Mesodermal cell (in vitro differentiated cells): ENCODE data around the gene QSOX1.

Experiments
- H3K27ac ChIP-seq: 2 replicates; pipeline ENCODE4 v1.7.0; 2013; ENCODE audit warnings: mild to moderate bottlenecking, low read depth, low read length, moderate library complexity; ENCODE audit not compliant: severe bottlenecking
- H3K36me3 ChIP-seq: 2 replicates; pipeline ENCODE4 v1.7.1; 2013; ENCODE audit warnings: mild to moderate bottlenecking, low read length, moderate library complexity; ENCODE audit not compliant: control insufficient read depth, insufficient read depth
- H3K4me1 ChIP-seq: one replicate; pipeline ENCODE4 v1.7.1; 2013; ENCODE audit warnings: mild to moderate bottlenecking, low read length; ENCODE audit not compliant: insufficient read depth, control insufficient read depth, poor library complexity, severe bottlenecking
- H3K4me3 ChIP-seq: 2 replicates; pipeline ENCODE4 v1.7.0; 2013; ENCODE audit warnings: low read length, control low read depth, mild to moderate bottlenecking; ENCODE audit not compliant: insufficient read depth, poor library complexity, severe bottlenecking; ENCODE audit errors: extremely low read depth
- H3K9me3 ChIP-seq: 2 replicates; pipeline ENCODE4 v1.7.1; 2013; ENCODE audit warnings: mild to moderate bottlenecking, low read length, moderate library complexity; ENCODE audit not compliant: control insufficient read depth
- WGBS, 2 experiments: methylation state at CpG; one replicate each; pipeline ENCODE4 v1.1.5; 2013; ENCODE audit warnings: missing lambda C conversion rate in 2 of 2; ENCODE audit not compliant: insufficient coverage in 2 of 2; 5-methylcytosine and 5-hydroxymethylcytosine counted together

QSOX1 gene

GRCh38 chr1:180181996-180182642 is 27.4 kb downstream of the QSOX1 start:
- Histone ChIP-seq H3K4me3 (no peak overlapping the region), H3K4me1 (no peaks in the 10 kb centered on the region), H3K27ac (no peak overlapping the region), H3K36me3 (peaks cover 11% of the 10 kb centered on the region), H3K9me3 (no peaks in the 10 kb centered on the region)
- WGBS, 2 experiments: 94 to 95% methylated on average over 21 to 22 of the region's 23 CpGs

GRCh38 chr1:180182643-180183311 is 28.1 kb downstream of the QSOX1 start:
- Histone ChIP-seq H3K4me1 (no peaks in the 10 kb centered on the region), H3K36me3 (peaks cover 11% of the 10 kb centered on the region), H3K4me3 (no peak overlapping the region), H3K9me3 (no peaks in the 10 kb centered on the region), H3K27ac (no peak overlapping the region)
- WGBS, 2 experiments: 87 to 94% methylated on average over 15 of the region's 22 CpGs

- WGBS, 2 experiments: 92% methylated on average over 8 to 10 of the region's 10 CpGs
- H3K4me3 ChIP-seq: no peak overlapping the region
- no peak overlapping the region for H3K27ac ChIP-seq
- H3K36me3 ChIP-seq: peaks cover 11% of the 10 kb centered on the region
- H3K9me3 ChIP-seq: no peaks in the 10 kb centered on the region
- H3K4me1 ChIP-seq: no peaks in the 10 kb centered on the region
Observed at GRCh38 chr1:180183426-180183825, 28.8 kb downstream of the QSOX1 start.

GRCh38 chr1:180184041-180184440 is 29.4 kb downstream of the QSOX1 start:
- Histone ChIP-seq H3K36me3 (peaks cover 11% of the 10 kb centered on the region), H3K27ac (no peak overlapping the region), H3K9me3 (no peaks in the 10 kb centered on the region), H3K4me3 (no peak overlapping the region), H3K4me1 (no peaks in the 10 kb centered on the region)
- 98 to 99% methylated on average over 7 of the region's 9 CpGs for WGBS, 2 experiments

- WGBS, 2 experiments: 86 to 97% methylated on average over 4 to 5 of the region's 5 CpGs
- no peak overlapping the region for H3K4me3 ChIP-seq
- peaks cover 16% of the 10 kb centered on the region for H3K36me3 ChIP-seq
- H3K9me3 ChIP-seq: no peaks in the 10 kb centered on the region
- H3K4me1 ChIP-seq: no peaks in the 10 kb centered on the region
- H3K27ac ChIP-seq: no peak overlapping the region
Observed at GRCh38 chr1:180185281-180185680, 30.6 kb downstream of the QSOX1 start.

- Histone ChIP-seq H3K4me1 (no peaks in the 10 kb centered on the region), H3K27ac (no peak overlapping the region), H3K4me3 (no peak overlapping the region), H3K36me3 (peaks cover 23% of the 10 kb centered on the region), H3K9me3 (no peaks in the 10 kb centered on the region)
- WGBS, 2 experiments: 92 to 95% methylated on average over 6 to 9 of the region's 9 CpGs
Observed at GRCh38 chr1:180185971-180186645, 31.4 kb downstream of the QSOX1 start.

- Histone ChIP-seq H3K4me3 (no peak overlapping the region), H3K27ac (no peak overlapping the region), H3K36me3 (peaks cover 22% of the 10 kb centered on the region), H3K9me3 (no peaks in the 10 kb centered on the region), H3K4me1 (no peaks in the 10 kb centered on the region)
- WGBS, 2 experiments: 71 to 83% methylated on average over 4 to 7 of the region's 8 CpGs
Observed at GRCh38 chr1:180186831-180187230, 32.2 kb downstream of the QSOX1 start.

GRCh38 chr1:180187626-180188025 is 33.0 kb downstream of the QSOX1 start:
- WGBS, 2 experiments: 88 to 100% methylated on average over 5 of the region's 5 CpGs

GRCh38 chr1:180188091-180188506 is 33.4 kb downstream of the QSOX1 start:
- no peaks in the 10 kb centered on the region for H3K9me3 ChIP-seq
- H3K4me3 ChIP-seq: no peak overlapping the region
- 43 to 60% methylated on average over 5 of the region's 8 CpGs for WGBS, 2 experiments
- peaks cover 16% of the 10 kb centered on the region for H3K36me3 ChIP-seq
- no peaks in the 10 kb centered on the region for H3K4me1 ChIP-seq
- H3K27ac ChIP-seq: no peak overlapping the region

More at GRCh38 chr1:180187626-180188025, 33.0 kb downstream of the QSOX1 start:
- Histone ChIP-seq H3K27ac (no peak overlapping the region), H3K9me3 (no peaks in the 10 kb centered on the region), H3K36me3 (peaks cover 16% of the 10 kb centered on the region), H3K4me1 (no peaks in the 10 kb centered on the region), H3K4me3 (no peak overlapping the region)

- 90 to 93% methylated on average over 4 to 5 of the region's 8 CpGs for WGBS, 2 experiments
- Histone ChIP-seq H3K36me3 (peaks cover 16% of the 10 kb centered on the region), H3K27ac (no peak overlapping the region), H3K4me3 (no peak overlapping the region), H3K9me3 (no peaks in the 10 kb centered on the region), H3K4me1 (no peaks in the 10 kb centered on the region)
Observed at GRCh38 chr1:180188684-180189175, 34.1 kb downstream of the QSOX1 start.
